WERI-Rb-1 (cell line): Measurements from ENCODE around the gene PSMD5.

Experiments
- DNase-seq: peaks from one replicate; pipeline ENCODE4 v3.0.0-alpha.2; 2020
- H3K27ac ChIP-seq: fragments of 250-450 bp; sonication (Bioruptor Pico); 2 replicates; pipeline ENCODE4 v1.5.1; 2020; ENCODE audit warnings: mild to moderate bottlenecking, moderate library complexity
- H3K27me3 ChIP-seq: fragments of 250-450 bp; sonication (Bioruptor Pico); 2 replicates; pipeline ENCODE4 v1.5.1; 2021; ENCODE audit warnings: mild to moderate bottlenecking, low read depth, moderate library complexity; ENCODE audit not compliant: insufficient read depth, severe bottlenecking
- H3K36me3 ChIP-seq: fragments of 250-450 bp; sonication (Bioruptor Pico); 2 replicates; pipeline ENCODE4 v1.5.1; 2020; ENCODE audit warnings: mild to moderate bottlenecking, moderate library complexity
- H3K4me3 ChIP-seq: 2 replicates; pipeline ENCODE4 v1.5.1; 2011; ENCODE audit warnings: low read depth, mild to moderate bottlenecking, control low read depth, low read length
- H3K9me3 ChIP-seq: fragments of 250-450 bp; sonication (Bioruptor Pico); 2 replicates; pipeline ENCODE4 v1.5.1; 2021; ENCODE audit warnings: mild to moderate bottlenecking, moderate library complexity; ENCODE audit not compliant: severe bottlenecking
- CTCF ChIP-seq: IDR thresholded peaks from 2 replicates; pipeline ENCODE4 v1.5.1; 2011; ENCODE audit warnings: low read depth, mild to moderate bottlenecking, control low read depth, inconsistent platforms, low read length

PSMD5 gene

DNA sequence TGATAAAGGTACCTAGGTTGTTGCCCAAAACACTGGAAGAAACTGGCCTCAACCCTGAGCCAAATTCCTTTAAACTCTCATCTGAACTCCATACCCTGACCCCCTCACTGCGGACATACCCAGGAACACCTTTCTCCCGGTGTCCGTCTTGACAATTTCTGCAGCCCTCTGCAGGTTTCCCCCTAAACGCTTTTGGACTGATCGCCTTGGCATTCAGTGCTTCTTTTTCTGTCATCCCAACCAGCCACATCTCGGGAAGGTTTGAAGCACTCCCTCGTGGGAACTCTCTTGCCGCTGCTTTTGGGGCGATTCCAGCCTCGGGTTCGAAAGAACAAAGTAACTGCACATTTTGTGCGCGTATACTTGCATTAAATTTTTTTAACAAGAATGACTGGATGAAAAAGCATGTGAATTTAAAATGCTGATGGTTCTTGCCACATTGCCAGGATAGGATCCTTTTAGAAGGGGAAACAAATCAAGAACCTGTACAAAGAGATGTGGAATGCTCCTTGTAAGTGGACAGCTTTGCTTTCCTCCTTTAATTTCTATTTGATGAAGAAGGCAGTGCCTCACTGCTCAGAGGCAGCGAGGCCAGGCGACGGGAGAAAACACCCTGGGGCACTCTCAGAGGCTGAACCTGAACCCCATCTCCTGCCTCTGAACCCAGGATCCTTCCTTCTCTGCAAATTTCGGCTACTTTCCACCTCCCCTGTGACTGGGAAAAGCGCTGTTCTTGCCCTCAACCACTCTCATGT, 615 bp downstream of the PSMD5 start:
- no peak for DNase-seq
- TF ChIP-seq CTCF = no peak
- H3K36me3 ChIP-seq = no peaks in the 10 kb centered on the region
- H3K27me3 ChIP-seq = no peaks in the 10 kb centered on the region
- no peaks in the 10 kb centered on the region for H3K9me3 ChIP-seq
- no peak overlapping the region for H3K4me3 ChIP-seq
- no peak overlapping the region for H3K27ac ChIP-seq

DNA sequence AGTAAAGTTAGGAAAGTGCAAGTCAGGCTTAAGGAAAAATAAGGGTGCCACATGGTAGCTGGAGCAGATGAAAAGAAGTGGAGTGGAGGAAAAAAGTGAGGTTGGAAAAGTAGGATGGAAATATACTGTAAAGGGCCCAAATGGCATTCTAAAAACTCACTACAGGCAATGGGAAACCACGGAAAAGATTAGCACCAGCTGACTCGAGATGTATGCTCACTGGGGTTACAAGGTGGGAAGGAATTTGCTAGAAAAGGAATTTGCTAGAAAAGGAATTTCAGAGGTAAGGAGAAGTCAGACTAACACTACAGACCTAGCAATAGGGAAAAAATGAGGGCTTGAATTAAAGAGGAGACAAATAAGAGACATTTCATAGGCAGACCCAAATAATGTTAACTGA, 3.6 kb downstream of the PSMD5 start:
- H3K27ac ChIP-seq = no peak overlapping the region
- no peaks in the 10 kb centered on the region for H3K36me3 ChIP-seq

GRCh38 chr9:120837921-120838320, 4.8 kb downstream of the PSMD5 start:
- Histone ChIP-seq H3K27ac (no peak overlapping the region), H3K27me3 (no peaks in the 10 kb centered on the region), H3K4me3 (no peak overlapping the region), H3K9me3 (no peaks in the 10 kb centered on the region), H3K36me3 (no peaks in the 10 kb centered on the region)
- no peak for TF ChIP-seq CTCF
- no peak for DNase-seq

More for the DNA sequence above, 3.6 kb downstream of the PSMD5 start:
- Histone ChIP-seq H3K4me3 (no peak overlapping the region), H3K27me3 (no peaks in the 10 kb centered on the region), H3K9me3 (no peaks in the 10 kb centered on the region)
- no peak for TF ChIP-seq CTCF
- no peak for DNase-seq

GRCh38 chr9:120833325-120833724, 9.4 kb downstream of the PSMD5 start:
- DNase-seq = no peak
- Histone ChIP-seq H3K4me3 (no peak overlapping the region), H3K36me3 (no peaks in the 10 kb centered on the region), H3K27me3 (no peaks in the 10 kb centered on the region), H3K9me3 (no peaks in the 10 kb centered on the region), H3K27ac (no peak overlapping the region)
- no peak for TF ChIP-seq CTCF

- H3K9me3 ChIP-seq = no peaks in the 10 kb centered on the region
- no peak overlapping the region for H3K27ac ChIP-seq
- no peak for DNase-seq
- H3K4me3 ChIP-seq = no peak overlapping the region
- H3K27me3 ChIP-seq = no peaks in the 10 kb centered on the region
- TF ChIP-seq CTCF = no peak
- H3K36me3 ChIP-seq = no peaks in the 10 kb centered on the region
Observed at GRCh38 chr9:120832807-120833206, 9.9 kb downstream of the PSMD5 start.

GRCh38 chr9:120830865-120831264, 11.9 kb downstream of the PSMD5 start:
- Histone ChIP-seq H3K27me3 (no peaks in the 10 kb centered on the region), H3K4me3 (no peak overlapping the region), H3K36me3 (no peaks in the 10 kb centered on the region), H3K9me3 (no peaks in the 10 kb centered on the region), H3K27ac (no peak overlapping the region)
- no peak for DNase-seq
- TF ChIP-seq CTCF = no peak
